Lower leg skin (tissue), 3 donors: ENCODE measurements around the gene SH2D3A.

Experiments
- POLR2A ChIP-seq, 2 donors: fragments of 450-650 bp; IDR thresholded peaks; one replicate each; pipeline ENCODE4 v1.6.1; 2016 to 2017; ENCODE audit warnings: antibody characterized with exemption in 2 of 2, mild to moderate bottlenecking in 1 of 2, moderate library complexity in 1 of 2
- TF ChIP-seq, protein P1 (sequence below), 3 donors: fragments of 450-650 bp; IDR thresholded peaks; one replicate each; pipeline ENCODE4 v1.5.1; 2016; ENCODE audit warnings: antibody characterized with exemption in 3 of 3, mild to moderate bottlenecking in 3 of 3, moderate library complexity in 2 of 3

GRCh38 chr19:6724631-6725492 lies 42.4 kb downstream of the SH2D3A start:
- no peak for TF ChIP-seq POLR2A (IDR thresholded peaks at IDR 0.05)
- TF ChIP-seq, protein P1, sequence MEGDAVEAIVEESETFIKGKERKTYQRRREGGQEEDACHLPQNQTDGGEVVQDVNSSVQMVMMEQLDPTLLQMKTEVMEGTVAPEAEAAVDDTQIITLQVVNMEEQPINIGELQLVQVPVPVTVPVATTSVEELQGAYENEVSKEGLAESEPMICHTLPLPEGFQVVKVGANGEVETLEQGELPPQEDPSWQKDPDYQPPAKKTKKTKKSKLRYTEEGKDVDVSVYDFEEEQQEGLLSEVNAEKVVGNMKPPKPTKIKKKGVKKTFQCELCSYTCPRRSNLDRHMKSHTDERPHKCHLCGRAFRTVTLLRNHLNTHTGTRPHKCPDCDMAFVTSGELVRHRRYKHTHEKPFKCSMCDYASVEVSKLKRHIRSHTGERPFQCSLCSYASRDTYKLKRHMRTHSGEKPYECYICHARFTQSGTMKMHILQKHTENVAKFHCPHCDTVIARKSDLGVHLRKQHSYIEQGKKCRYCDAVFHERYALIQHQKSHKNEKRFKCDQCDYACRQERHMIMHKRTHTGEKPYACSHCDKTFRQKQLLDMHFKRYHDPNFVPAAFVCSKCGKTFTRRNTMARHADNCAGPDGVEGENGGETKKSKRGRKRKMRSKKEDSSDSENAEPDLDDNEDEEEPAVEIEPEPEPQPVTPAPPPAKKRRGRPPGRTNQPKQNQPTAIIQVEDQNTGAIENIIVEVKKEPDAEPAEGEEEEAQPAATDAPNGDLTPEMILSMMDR (IDR thresholded peaks at IDR 0.05), result no peak
